DMS153 treated with DMSO at 0.1 percent for 48 hours (cell line): ENCODE measurements around the gene NACA2.
"Not testable (repeated sequence)": the region's sequence is repeated elsewhere in the genome, so short reads cannot be mapped to it uniquely, and the experiment has no call there.

ENCODE experiments used
- DNase-seq: peaks from one replicate; lab custom pipeline; 2025; ENCODE audit not compliant: unreplicated experiment; lab: John Stamatoyannopoulos, UW

Gene NACA2

GRCh38 chr17:61579347-61579746, 11.7 kb downstream of the NACA2 start:
- DNase-seq: no peak

GRCh38 chr17:61578645-61579044, 12.4 kb downstream of the NACA2 start:
- DNase-seq: no peak

GRCh38 chr17:61575983-61576382, 15.0 kb downstream of the NACA2 start:
- DNase-seq: no peak

GRCh38 chr17:61575352-61575975, 15.6 kb downstream of the NACA2 start:
- DNase-seq: no peak

- peak; percentile 17 for DNase-seq
These were observed 16.3 kb downstream of the NACA2 start for GRCh38 chr17:61574542-61575351.

GRCh38 chr17:61572547-61572946, 18.5 kb downstream of the NACA2 start:
- DNase-seq: not testable (repeated sequence)

- no peak for DNase-seq
These were observed 19.4 kb downstream of the NACA2 start for GRCh38 chr17:61571624-61572023.

- DNase-seq: no peak
These were observed 20.9 kb downstream of the NACA2 start for GRCh38 chr17:61570118-61570517.

GRCh38 chr17:61569525-61569924, 21.5 kb downstream of the NACA2 start:
- not testable (repeated sequence) for DNase-seq

GRCh38 chr17:61568219-61569072, 22.6 kb downstream of the NACA2 start:
- DNase-seq: peak; percentile 18

GRCh38 chr17:61567045-61567802, 23.8 kb downstream of the NACA2 start:
- no peak for DNase-seq

- DNase-seq: not testable (repeated sequence)
These were observed 24.6 kb downstream of the NACA2 start for GRCh38 chr17:61566448-61566847.

- not testable (repeated sequence) for DNase-seq
These were observed 25.2 kb downstream of the NACA2 start for GRCh38 chr17:61565850-61566249.

- no peak for DNase-seq
These were observed 25.8 kb downstream of the NACA2 start for GRCh38 chr17:61565213-61565612.

GRCh38 chr17:61562287-61562686, 28.7 kb downstream of the NACA2 start:
- DNase-seq: no peak

GRCh38 chr17:61561354-61561753, 29.7 kb downstream of the NACA2 start:
- DNase-seq: no peak

- no peak for DNase-seq
These were observed 30.9 kb downstream of the NACA2 start for GRCh38 chr17:61560071-61560470.

- no peak for DNase-seq
These were observed 34.5 kb downstream of the NACA2 start for GRCh38 chr17:61556224-61557188.

- no peak for DNase-seq
These were observed 35.9 kb downstream of the NACA2 start for GRCh38 chr17:61555127-61555566.

- DNase-seq: no peak
These were observed 36.8 kb downstream of the NACA2 start for GRCh38 chr17:61554209-61554608.
